ENCODE data around the gene PNPT1. TPM values are rescaled to one million over a fixed set of nuclear protein-coding genes. Genes with fewer than 3 reads are reported as not detected.
A peak's percentile ranks its signal among the peaks of the same experiment; 100 is the strongest.

PNPT1 gene
- total and polyA plus RNA-seq, 2 of the 8 experiments (the other 6 are each of a cell fraction or from before 2014, with no cell fraction given), result 8.3 to 40.2 TPM

DNA sequence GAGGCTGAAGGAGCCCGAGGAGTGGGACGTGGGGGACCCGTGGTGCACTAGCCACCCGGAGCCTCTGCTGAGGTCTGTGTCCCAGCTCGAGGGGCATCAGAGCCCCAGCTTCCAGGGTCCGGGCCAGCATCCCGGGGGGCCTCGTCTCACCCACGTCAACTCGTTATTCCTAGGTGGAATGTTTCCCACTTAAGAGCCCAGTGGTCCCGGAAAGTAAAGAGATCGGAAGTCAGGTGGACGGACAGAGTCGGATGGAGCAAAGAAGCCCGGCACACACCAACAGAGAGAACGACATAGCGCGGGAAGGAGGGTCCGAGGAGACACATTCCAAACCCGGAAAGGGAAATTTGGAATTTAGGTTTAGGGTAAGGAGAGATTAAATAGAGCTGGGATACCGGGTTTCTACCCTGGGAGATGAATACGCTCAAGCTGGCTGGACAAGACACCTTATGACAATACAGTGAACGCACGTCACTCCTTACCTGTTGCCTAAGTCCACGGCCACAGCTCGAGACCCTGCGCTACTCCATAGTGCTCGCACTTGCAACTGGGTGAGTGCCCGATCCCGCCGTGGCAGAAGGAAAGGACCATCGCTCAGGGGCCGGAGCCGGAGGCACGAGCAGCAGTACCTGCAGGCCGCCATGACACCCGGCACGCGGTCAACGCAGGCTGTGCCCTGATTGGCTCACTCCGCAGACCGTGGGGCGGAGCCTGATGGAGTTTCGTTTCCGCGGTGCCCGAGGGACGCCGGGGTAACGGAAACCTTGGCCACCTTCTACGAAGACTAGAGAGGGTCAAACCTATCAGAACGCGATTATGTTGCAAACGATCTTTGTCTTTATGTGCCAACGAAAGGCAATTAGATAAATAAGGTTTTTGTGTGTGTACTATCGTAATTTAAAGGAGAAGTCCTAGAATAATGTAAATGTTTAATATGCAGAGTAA lies at the start of gene PNPT1 (continued):
- TF ChIP-seq RBBP5 (IDR thresholded peaks at IDR 0.05; ENCODE audit: borderline replicate concordance, low read depth, low read length), result peak; percentile 89; the same call in 1 of the 2 replicates
- TF ChIP-seq GTF2F1 (IDR thresholded peaks at IDR 0.05; ENCODE audit: borderline replicate concordance, low read depth, low read length), result peak; percentile 66; the same call in 1 of the 2 replicates
- no peak for TF ChIP-seq SP4 (IDR thresholded peaks at IDR 0.05; ENCODE audit: low read length)
- TF ChIP-seq RFX5 (IDR thresholded peaks at IDR 0.05; ENCODE audit: borderline replicate concordance, low read depth, low read length), result no peak
- TF ChIP-seq TCF12 (IDR thresholded peaks at IDR 0.05; ENCODE audit: low read depth, low read length), result no peak
- TF ChIP-seq HDAC6 (IDR thresholded peaks at IDR 0.05; ENCODE audit: low read depth, low read length), result no peak
- no peak for TF ChIP-seq GABPA (IDR thresholded peaks at IDR 0.05; ENCODE audit: borderline replicate concordance, insufficient read depth, low read length)
- TF ChIP-seq SAP30 (IDR thresholded peaks at IDR 0.05; ENCODE audit: insufficient read depth, insufficient replicate concordance, low read length), result no peak
- no peak for TF ChIP-seq EGR1 (IDR thresholded peaks at IDR 0.05; ENCODE audit: borderline replicate concordance, low read depth, low read length)
- no peak for TF ChIP-seq CTBP2 (IDR thresholded peaks at IDR 0.05; ENCODE audit: borderline replicate concordance, insufficient read depth, insufficient read length, low read length)
- TF ChIP-seq RXRA (IDR thresholded peaks at IDR 0.05; ENCODE audit: insufficient read depth, low read depth, low read length), result no peak
- TF ChIP-seq JUN (IDR thresholded peaks at IDR 0.05; ENCODE audit: low read depth, low read length), result no peak
- TF ChIP-seq RAD21 (IDR thresholded peaks at IDR 0.05 in 1 of 2, conservative IDR thresholded peaks at IDR 0.05 in 1 of 2; ENCODE audit: low read depth in 2 of 2, low read length in 2 of 2), result no peak
- TF ChIP-seq NANOG (IDR thresholded peaks at IDR 0.05; ENCODE audit: insufficient read depth, low read depth, low read length, poor library complexity, severe bottlenecking), result no peak
- no peak for TF ChIP-seq SRF (IDR thresholded peaks at IDR 0.05; ENCODE audit: low read depth, low read length)
- peak; percentile 86 for TF ChIP-seq KDM5A (IDR thresholded peaks at IDR 0.05; ENCODE audit: low read length)
- TF ChIP-seq, protein P1, sequence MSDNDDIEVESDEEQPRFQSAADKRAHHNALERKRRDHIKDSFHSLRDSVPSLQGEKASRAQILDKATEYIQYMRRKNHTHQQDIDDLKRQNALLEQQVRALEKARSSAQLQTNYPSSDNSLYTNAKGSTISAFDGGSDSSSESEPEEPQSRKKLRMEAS (IDR thresholded peaks at IDR 0.05), result peak; percentile 100
- peak; percentile 99 for TF ChIP-seq POLR2AphosphoS5 (IDR thresholded peaks at IDR 0.05; ENCODE audit: low read depth, low read length)
- TF ChIP-seq TEAD4 (IDR thresholded peaks at IDR 0.05; ENCODE audit: low read depth, low read length), result 0 out of 2 replicates have a peak, but pooled peaks have one; percentile 34
- TF ChIP-seq SIN3A (conservative IDR thresholded peaks at IDR 0.05 in 1 of 2, IDR thresholded peaks at IDR 0.05 in 1 of 2; ENCODE audit: low read depth in 1 of 2, low read length in 2 of 2), result peak; percentile 70 to 84; a peak in 3 of 4 replicates
- TF ChIP-seq MAFK (IDR thresholded peaks at IDR 0.05; ENCODE audit: low read depth, low read length), result no peak
- TF ChIP-seq EP300 (IDR thresholded peaks at IDR 0.05; ENCODE audit: borderline replicate concordance in 1 of 2, low read depth in 2 of 2, low read length in 2 of 2), result no peak
